ENCODE measurements around the gene SLC2A13. TPM values are rescaled to one million over a fixed set of nuclear protein-coding genes. Genes with fewer than 3 reads are reported as not detected.

The SLC2A13 gene
- total and polyA plus RNA-seq, 10 of the 15 experiments (the other 5 are each of a cell fraction or from before 2014, with no cell fraction given): 0.05 to 3.7 (median 0.25) TPM

GRCh38 chr12:39798429-39798828 lies 307.5 kb downstream of the SLC2A13 start (continued):
- TF ChIP-seq IKZF2 (IDR thresholded peaks at IDR 0.05) (no peak), ZNF687 (IDR thresholded peaks at IDR 0.05) (no peak), KLF5 (IDR thresholded peaks at IDR 0.05; ENCODE audit: partially characterized antibody) (no peak), POLR2A (IDR thresholded peaks at IDR 0.05; ENCODE audit: low read depth, low read length) (no peak), SKIL (IDR thresholded peaks at IDR 0.05; ENCODE audit: low read depth, poor library complexity, severe bottlenecking) (no peak), WRNIP1 (IDR thresholded peaks at IDR 0.05; ENCODE audit: borderline replicate concordance, low read depth, low read length) (no peak), TCF12 (IDR thresholded peaks at IDR 0.05; ENCODE audit: low read depth, low read length) (no peak), RUNX3 (IDR thresholded peaks at IDR 0.05; ENCODE audit: low read length) (no peak)

- no peak overlapping the region for H3K27ac ChIP-seq (ENCODE audit: control insufficient read depth, insufficient read depth)
- DNase-seq (ENCODE audit: low read depth, low spot score) (no peak), ATAC-seq (no peak), FAIRE-seq (no peak)
- H3K4me2 ChIP-seq (ENCODE audit: control insufficient read depth, insufficient read depth): no peak overlapping the region
- H4K20me1 ChIP-seq (ENCODE audit: control insufficient read depth, insufficient read depth): no peaks in the 10 kb centered on the region
- SMC1A ChIA-PET (ENCODE audit: uncharacterized antibody, unreplicated experiment): no interaction called here
- CTCF ChIA-PET: no interaction called here
- in situ Hi-C loops (cut with MboI): no loop called here
- no peak overlapping the region for H3K9ac ChIP-seq (ENCODE audit: control insufficient read depth, insufficient read depth, low read length)
- intact Hi-C loops (cut with micrococcal nuclease; ENCODE audit: unreplicated experiment): no loop called here
- H3K36me3 ChIP-seq (ENCODE audit: control insufficient read depth in 2 of 2, insufficient read depth in 2 of 2, low read length in 1 of 2): no peaks in the 10 kb centered on the region
- 81% methylated on average over 2 of the region's 2 CpGs for WGBS (ENCODE audit: insufficient coverage, insufficient replicate concordance, low lambda C conversion rate, missing lambda C conversion rate)
- H2AFZ ChIP-seq (ENCODE audit: control insufficient read depth, low read depth, low read length): no peak overlapping the region
- no peaks in the 10 kb centered on the region for H3K9me3 ChIP-seq (replicated peaks; ENCODE audit: control insufficient read depth, insufficient read depth, low read length)
- POLR2A ChIA-PET: no interaction called here
- no peaks in the 10 kb centered on the region for H3K27me3 ChIP-seq (replicated peaks in 1 of 2; ENCODE audit: control insufficient read depth in 2 of 2, insufficient read depth in 2 of 2, low read length in 1 of 2)
- no peaks in the 10 kb centered on the region for H3K79me2 ChIP-seq (ENCODE audit: control insufficient read depth, insufficient read depth, low read length)
- RAD21 ChIA-PET (ENCODE audit: unreplicated experiment): no interaction called here
- H3K4me3 ChIP-seq: no peak overlapping the region
- BruUV-seq (replicated peaks): no TSS peak
- H3K4me1 ChIP-seq (ENCODE audit: control insufficient read depth, insufficient read depth, low read length): no peaks in the 10 kb centered on the region
- TF ChIP-seq TCF3 (IDR thresholded peaks at IDR 0.05; ENCODE audit: borderline replicate concordance, insufficient read depth, low read depth, low read length) (no peak), MXI1 (IDR thresholded peaks at IDR 0.05; ENCODE audit: low read depth, low read length) (no peak), SREBF1 (IDR thresholded peaks at IDR 0.05; ENCODE audit: low read length) (no peak), ATF2 (IDR thresholded peaks at IDR 0.05; ENCODE audit: low read length) (no peak), ZNF592 (IDR thresholded peaks at IDR 0.05) (no peak)
These were observed 310.4 kb downstream of the SLC2A13 start for GRCh38 chr12:39795481-39795880.

All from GM12878 (cell line).